HCT116 (cell line): Measurements from ENCODE around the gene PSORS1C2. TPM values are rescaled to one million over a fixed set of nuclear protein-coding genes. Genes with fewer than 3 reads are reported as not detected.
A peak's percentile ranks its signal among the peaks of the same experiment; 100 is the strongest.

Experiments
- ATAC-seq: fragments of 200-7000 bp; cut with Tn5 transposase; 2 replicates; pipeline ENCODE4 v1.9.1; 2020; ENCODE audit warnings: mild to moderate bottlenecking, moderate library complexity
- BruUV-seq: library from RNA; stranded (reverse); fragments of 400-500 nt; replicated peaks from 2 replicates; lab custom pipeline; 2021; lab: Mats Ljungman, UMichigan
- CTCF ChIA-PET: fragments of 300-600 bp; sonication (Branson Sonifier 250); formaldehyde crosslinking; loops from one replicate; lab custom pipeline; 2021; ENCODE audit warnings: antibody characterized with exemption; lab: Charles Lee
- POLR2A ChIA-PET: fragments of 300-600, 350-600 bp; sonication (Branson Sonifier 250); formaldehyde crosslinking; loops from one replicate; lab custom pipeline; 2021; ENCODE audit warnings: antibody characterized with exemption; lab: Charles Lee
- RAD21 ChIA-PET, 2 experiments: fragments of 300-600 bp; sonication (Branson Sonifier 250); formaldehyde crosslinking; loops; one replicate each; lab custom pipeline; 2023; ENCODE audit warnings: low total read pairs in 2 of 2; ENCODE audit not compliant: uncharacterized antibody in 2 of 2, unreplicated experiment in 2 of 2, low non-redundant PET in 1 of 2; lab: Charles Lee
- DNase-seq: peaks from one replicate; pipeline ENCODE4 v3.0.0-alpha.2; 2010; ENCODE audit warnings: low read depth, low spot score
- H2AFZ ChIP-seq: fragments of 200-600 bp; shearing (Covaris generic), sonication (generic); 2 replicates; pipeline ENCODE4 v1.6.1; 2017; ENCODE audit warnings: low read depth, mixed run types, mixed read lengths, antibody characterized with exemption, low read length; ENCODE audit not compliant: poor library complexity, severe bottlenecking
- H3K27ac ChIP-seq: 2 replicates; pipeline ENCODE4 v1.5.1; 2012; ENCODE audit warnings: low read depth, low read length
- H3K27me3 ChIP-seq: fragments of 200-600 bp; sonication (generic); 2 replicates; pipeline ENCODE4 v1.6.1; 2016; ENCODE audit warnings: mixed run types, low read length, mixed read lengths; ENCODE audit not compliant: insufficient read depth
- H3K36me3 ChIP-seq, 2 experiments: fragments of 200-500 bp in 1 of 2; fragments of 200-600 bp in 1 of 2; sonication (Bioruptor generic) in 1 of 2; sonication (generic) in 1 of 2; 2 replicates each; pipeline versions ENCODE4 v1.5.1 to v1.6.1; 2014 to 2016; ENCODE audit warnings: low read length in 2 of 2, inconsistent platforms in 1 of 2, mixed read lengths in 1 of 2, mixed run types in 1 of 2; ENCODE audit not compliant: insufficient read depth in 2 of 2, control insufficient read depth in 1 of 2
- H3K4me1 ChIP-seq, 2 experiments: fragments of 200-600 bp in 1 of 2; sonication (generic) in 1 of 2; 2 replicates each; pipeline versions ENCODE4 v1.5.1 to v1.6.1; 2012 to 2017; ENCODE audit warnings: low read length in 2 of 2, inconsistent platforms in 1 of 2, mild to moderate bottlenecking in 1 of 2, mixed read lengths in 1 of 2, mixed run types in 1 of 2, moderate library complexity in 1 of 2; ENCODE audit not compliant: insufficient read depth in 2 of 2, control insufficient read depth in 1 of 2
- H3K4me2 ChIP-seq: fragments of 200-600 bp; sonication (generic); 2 replicates; pipeline ENCODE4 v1.6.1; 2017; ENCODE audit warnings: mixed run types, low read length, mixed read lengths
- H3K4me3 ChIP-seq, 2 experiments: fragments of 200-600 bp in 1 of 2; sonication (generic) in 1 of 2; replicated peaks in 1 of 2; 2 replicates each; pipeline ENCODE4 v1.5.1; 2011 to 2016; ENCODE audit warnings: low read length in 2 of 2, control low read depth in 1 of 2, low read depth in 1 of 2, mild to moderate bottlenecking in 1 of 2, mixed read lengths in 1 of 2, mixed run types in 1 of 2
- H3K79me2 ChIP-seq: fragments of 200-600 bp; sonication (generic); 2 replicates; pipeline ENCODE4 v1.6.1; 2017; ENCODE audit warnings: mild to moderate bottlenecking, mixed run types, low read length, moderate library complexity, mixed read lengths; ENCODE audit not compliant: insufficient read depth
- H3K9ac ChIP-seq: fragments of 200-600 bp; sonication (generic); 2 replicates; pipeline ENCODE4 v1.6.1; 2016; ENCODE audit warnings: low read length, mixed read lengths
- H3K9me2 ChIP-seq: fragments of 200-600 bp; sonication (generic), shearing (Covaris generic); 2 replicates; pipeline ENCODE4 v1.6.1; 2017; ENCODE audit warnings: mixed run types, mild to moderate bottlenecking, moderate library complexity; ENCODE audit not compliant: insufficient read depth
- H3K9me3 ChIP-seq, 2 experiments: fragments of 200-500 bp in 1 of 2; fragments of 200-600 bp in 1 of 2; sonication (Bioruptor generic) in 1 of 2; sonication (generic) in 1 of 2; 2 replicates each; pipeline ENCODE4 v1.6.1; 2014 to 2017; ENCODE audit warnings: low read length in 2 of 2, mixed read lengths in 2 of 2, inconsistent platforms in 1 of 2, low read depth in 1 of 2, mild to moderate bottlenecking in 1 of 2, mixed run types in 1 of 2, moderate library complexity in 1 of 2; ENCODE audit not compliant: control insufficient read depth in 1 of 2, insufficient read depth in 1 of 2
- H4K20me1 ChIP-seq: fragments of 200-600 bp; sonication (generic), shearing (Covaris generic); 2 replicates; pipeline ENCODE4 v1.6.1; 2017; ENCODE audit warnings: mixed run types, mild to moderate bottlenecking, moderate library complexity; ENCODE audit not compliant: insufficient read depth
- ATF3 ChIP-seq: IDR thresholded peaks from 2 replicates; pipeline ENCODE4 v1.6.1; 2012
- EGR1 ChIP-seq: IDR thresholded peaks from 2 replicates; pipeline ENCODE4 v1.6.1; 2012; ENCODE audit warnings: low read depth
- EZH2 ChIP-seq: fragments of 200-600 bp; sonication (generic); IDR thresholded peaks from 2 replicates; pipeline ENCODE4 v1.6.1; 2017; ENCODE audit warnings: antibody characterized with exemption, mixed run types
- POLR2A ChIP-seq: IDR thresholded peaks from 2 replicates; pipeline ENCODE4 v1.7.0; 2011; ENCODE audit warnings: borderline replicate concordance; ENCODE audit not compliant: insufficient read depth, insufficient read length; ENCODE audit errors: extremely low read depth
- POLR2AphosphoS5 ChIP-seq: IDR thresholded peaks from 2 replicates; pipeline ENCODE4 v1.6.1; 2011; ENCODE audit warnings: mild to moderate bottlenecking, low read depth, low read length, moderate library complexity
- RAD21 ChIP-seq: IDR thresholded peaks from 2 replicates; pipeline ENCODE4 v1.6.1; 2012; ENCODE audit warnings: low read depth, mild to moderate bottlenecking
- SIN3A ChIP-seq: IDR thresholded peaks from 2 replicates; pipeline ENCODE4 v1.6.1; 2012; ENCODE audit warnings: low read depth
- SP1 ChIP-seq: IDR thresholded peaks from 2 replicates; pipeline ENCODE4 v1.6.1; 2012; ENCODE audit warnings: low read depth
- SRF ChIP-seq: IDR thresholded peaks from 2 replicates; pipeline ENCODE4 v1.6.1; 2012; ENCODE audit warnings: low read depth
- TCF7L2 ChIP-seq: IDR thresholded peaks from 2 replicates; pipeline ENCODE4 v1.7.0; 2011; ENCODE audit warnings: borderline replicate concordance, inconsistent platforms; ENCODE audit not compliant: insufficient read depth, insufficient read length; ENCODE audit errors: extremely low read depth
- ZFX ChIP-seq: fragments of 450-650 bp; IDR thresholded peaks from 2 replicates; pipeline ENCODE4 v1.6.1; 2017
- ZNF274 ChIP-seq: fragments of 200-500 bp; sonication (Bioruptor generic); IDR thresholded peaks from 2 replicates; pipeline ENCODE4 v1.6.1; 2014; ENCODE audit warnings: mild to moderate bottlenecking, low read depth, low read length, inconsistent platforms
- intact Hi-C: fragments of 100-400 bp; cut with micrococcal nuclease; formaldehyde crosslinking; loops from 2 replicates; pipeline ENCODE4 v1.10.0; 2022
- total RNA-seq: library from RNA; stranded (reverse); gene quantifications from one replicate; pipeline ENCODE4 v1.2.1, GENCODE V29; 2021; ENCODE audit not compliant: unreplicated experiment

PSORS1C2 gene
- total RNA-seq, 1 experiment from 2014 or later: not detected

- intact Hi-C loops: no loop called here
- H2AFZ ChIP-seq: no peak within 1 kb of the TSS
- H3K4me1 ChIP-seq: peaks cover 38 to 50% of the 10 kb centered on the region in 2 experiments
- H3K9ac ChIP-seq: no peak within 1 kb of the TSS
- BruUV-seq: no TSS peak
- H3K9me3 ChIP-seq: no peaks in the 10 kb centered on the region
- POLR2A ChIA-PET: no interaction called here
- TF ChIP-seq TCF7L2 (no peak), EGR1 (no peak), SP1 (no peak), EZH2 (no peak), POLR2A (no peak), ZNF274 (no peak), ATF3 (no peak), SRF (no peak), SIN3A (no peak), POLR2AphosphoS5 (no peak), RAD21 (no peak), ZFX (no peak)
- no peaks in the 10 kb centered on the region for H3K27me3 ChIP-seq
- ATAC-seq: no peak
- peaks cover 8% of the 10 kb centered on the region; the same call in 1 of the 2 replicates for H3K79me2 ChIP-seq
- H4K20me1 ChIP-seq: no peaks in the 10 kb centered on the region
- H3K27ac ChIP-seq: no peak within 1 kb of the TSS
- RAD21 ChIA-PET: no interaction called here
- DNase-seq: no peak
- no peaks in the 10 kb centered on the region for H3K36me3 ChIP-seq
- CTCF ChIA-PET: no interaction called here
- H3K4me3 ChIP-seq: no peak within 1 kb of the TSS
- 0 out of 2 replicates have a peak within 1 kb of the TSS, but pooled peaks have one; percentile 3 for H3K4me2 ChIP-seq
- no peaks in the 10 kb centered on the region for H3K9me2 ChIP-seq
Measured at GRCh38 chr6:31120151-31120915, 18.5 kb downstream of the PSORS1C2 start, which contains the start of gene CDSN. Gene CDSN (minus strand): TSS chr6:31120446. CDS start chr6:31120419, 27 bp downstream.
